Hematopoietic multipotent progenitor cell treated with erythropoietin and hydrocortisone succinate and interleukin-3 and kit ligand, for 6 days (in vitro differentiated cells): ENCODE results near the gene GNAQ.

Experiments
- DNase-seq: peaks from one replicate; pipeline ENCODE4 v3.0.0-alpha.2; 2015

Gene GNAQ

GRCh38 chr9:78030553-78031443 lies 813 bp downstream of the GNAQ start:
- peak; percentile 68 for DNase-seq

GRCh38 chr9:78030296-78030552 lies 1.4 kb downstream of the GNAQ start:
- DNase-seq = peak; percentile 81

GRCh38 chr9:78029551-78030295 lies 1.9 kb downstream of the GNAQ start:
- peak; percentile 71 for DNase-seq

- DNase-seq = peak; percentile 42
These were observed 2.7 kb downstream of the GNAQ start for GRCh38 chr9:78028926-78029325.

GRCh38 chr9:78026947-78027346 lies 4.7 kb downstream of the GNAQ start:
- DNase-seq = no peak

GRCh38 chr9:78026416-78026815 lies 5.2 kb downstream of the GNAQ start:
- DNase-seq = no peak

- no peak for DNase-seq
These were observed 6.4 kb downstream of the GNAQ start for GRCh38 chr9:78025186-78025585.

- DNase-seq = peak; percentile 76
These were observed 8.4 kb downstream of the GNAQ start for GRCh38 chr9:78023003-78023741.

- peak; percentile 90 for DNase-seq
These were observed 9.9 kb downstream of the GNAQ start for GRCh38 chr9:78021697-78022096.

GRCh38 chr9:78017190-78017693 lies 14.4 kb downstream of the GNAQ start:
- no peak for DNase-seq

- peak; percentile 48 for DNase-seq
These were observed 16.4 kb downstream of the GNAQ start for GRCh38 chr9:78015241-78015640.

GRCh38 chr9:78014776-78015175 lies 16.8 kb downstream of the GNAQ start:
- peak; percentile 93 for DNase-seq

- DNase-seq = no peak
These were observed 17.7 kb downstream of the GNAQ start for GRCh38 chr9:78013934-78014333.

- no peak for DNase-seq
These were observed 20.6 kb downstream of the GNAQ start for GRCh38 chr9:78011049-78011448.

GRCh38 chr9:78010445-78010844 lies 21.2 kb downstream of the GNAQ start:
- DNase-seq = peak; percentile 36

GRCh38 chr9:78009186-78009585 lies 22.4 kb downstream of the GNAQ start:
- peak; percentile 36 for DNase-seq

- peak; percentile 66 for DNase-seq
These were observed 24.9 kb downstream of the GNAQ start for GRCh38 chr9:78006734-78007133.

- DNase-seq = no peak
These were observed 26.2 kb downstream of the GNAQ start for GRCh38 chr9:78005231-78006002.

- DNase-seq = peak; percentile 81
These were observed 27.0 kb downstream of the GNAQ start for GRCh38 chr9:78004478-78005229.

GRCh38 chr9:78003730-78004129 lies 27.9 kb downstream of the GNAQ start:
- DNase-seq = no peak

- peak; percentile 76 for DNase-seq
These were observed 29.5 kb downstream of the GNAQ start for GRCh38 chr9:78001946-78002731.
